Myocyte (in vitro differentiated cells): ENCODE results near the gene UTF1. TPM values are rescaled to one million over a fixed set of nuclear protein-coding genes. Genes with fewer than 3 reads are reported as not detected.
"Not testable (repeated sequence)": the region's sequence is repeated elsewhere in the genome, so short reads cannot be mapped to it uniquely, and the experiment has no call there.

Source experiments
- DNase-seq: peaks from one replicate; pipeline ENCODE4 v3.0.0-alpha.2; 2012; ENCODE audit warnings: low read depth
- total RNA-seq: library from RNA; depleted of rRNA; stranded (reverse); fragments of >200 nt; gene quantifications from 2 replicates; pipeline ENCODE4 v1.2.3, GENCODE V29; 2014

UTF1 gene
- total RNA-seq, 1 donor from 2014 or later = not detected

- peak; percentile 52 for DNase-seq
Observed at GRCh38 chr10:133226251-133226808, 3.7 kb upstream of the UTF1 start.

- DNase-seq = no peak
Observed at GRCh38 chr10:133227256-133227655, 2.8 kb upstream of the UTF1 start.

DNA sequence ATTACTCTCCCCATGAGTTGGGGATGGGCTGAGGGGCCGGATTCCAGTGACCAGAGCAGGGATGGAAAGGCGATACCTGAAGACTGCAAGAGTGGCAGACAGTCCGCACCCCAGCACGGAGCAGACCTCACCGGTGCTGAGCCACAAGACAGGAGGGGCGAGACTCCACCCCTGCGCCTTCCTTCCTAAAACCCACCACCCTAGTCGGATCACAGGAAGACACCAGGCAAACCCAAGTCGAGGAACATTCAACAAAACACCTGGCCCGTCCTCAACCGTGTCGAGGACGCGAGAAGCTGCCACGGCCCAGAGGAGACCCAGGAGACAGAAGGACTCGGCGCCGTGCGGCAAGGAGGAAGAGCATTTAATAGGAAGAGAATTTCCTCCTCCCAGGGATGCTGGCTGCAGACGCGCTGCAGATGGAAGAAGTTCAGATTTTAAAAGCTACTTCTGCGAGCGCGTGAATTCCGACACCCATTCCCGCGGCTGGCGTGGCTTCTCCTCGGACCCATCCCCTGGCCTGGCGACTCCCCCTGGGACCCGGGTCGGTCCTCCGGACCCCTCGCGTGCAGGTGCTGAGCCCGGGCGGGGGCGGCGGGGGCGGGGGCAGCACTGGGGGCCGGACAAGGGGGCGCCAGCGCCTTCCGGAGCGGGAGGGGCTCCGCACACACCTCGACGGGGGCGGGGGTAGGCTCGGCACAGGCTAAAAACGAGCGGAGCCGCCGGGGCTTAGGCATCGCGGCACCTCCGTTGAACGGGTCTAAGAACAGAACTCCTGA is 563 bp upstream of the UTF1 start:
- no peak for DNase-seq

GRCh38 chr10:133230387-133231195 is 574 bp downstream of the UTF1 start:
- DNase-seq = no peak

DNA sequence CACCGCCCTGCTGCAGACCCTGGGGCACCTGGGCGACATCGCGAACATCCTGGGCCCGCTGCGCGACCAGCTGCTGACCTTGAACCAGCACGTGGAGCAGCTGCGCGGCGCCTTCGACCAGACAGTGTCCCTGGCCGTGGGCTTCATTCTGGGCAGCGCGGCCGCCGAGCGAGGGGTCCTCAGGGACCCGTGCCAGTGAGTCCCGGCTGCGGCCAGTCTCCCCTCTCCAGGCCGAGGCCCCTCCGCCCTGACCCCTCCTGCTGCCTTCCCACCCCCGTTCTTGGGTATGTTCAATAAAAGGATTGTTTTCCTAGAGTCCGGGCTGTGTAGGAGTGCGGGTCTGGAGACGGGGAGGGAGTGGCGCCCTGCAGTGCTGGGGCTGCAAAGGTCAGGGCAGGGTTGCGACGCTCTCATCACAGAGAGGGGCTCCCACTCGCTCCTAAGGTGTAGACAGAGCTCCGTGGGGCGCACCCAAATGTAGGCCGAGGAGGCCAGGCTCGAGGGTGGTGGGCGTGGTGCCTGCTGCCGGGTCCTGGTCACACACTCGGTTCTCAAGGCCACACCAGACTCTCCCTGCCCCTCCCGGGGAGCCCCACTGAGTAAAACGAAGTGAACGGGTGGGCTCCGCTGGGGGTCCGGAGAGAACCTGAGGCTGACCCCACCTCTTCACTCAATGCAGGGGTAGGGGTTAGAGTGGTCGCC is 1.4 kb downstream of the UTF1 start:
- no peak for DNase-seq

- no peak for DNase-seq
Observed at GRCh38 chr10:133231946-133232574, 2.0 kb downstream of the UTF1 start.

- not testable (repeated sequence) for DNase-seq
Observed at GRCh38 chr10:133234796-133235195, 4.8 kb downstream of the UTF1 start.

DNA sequence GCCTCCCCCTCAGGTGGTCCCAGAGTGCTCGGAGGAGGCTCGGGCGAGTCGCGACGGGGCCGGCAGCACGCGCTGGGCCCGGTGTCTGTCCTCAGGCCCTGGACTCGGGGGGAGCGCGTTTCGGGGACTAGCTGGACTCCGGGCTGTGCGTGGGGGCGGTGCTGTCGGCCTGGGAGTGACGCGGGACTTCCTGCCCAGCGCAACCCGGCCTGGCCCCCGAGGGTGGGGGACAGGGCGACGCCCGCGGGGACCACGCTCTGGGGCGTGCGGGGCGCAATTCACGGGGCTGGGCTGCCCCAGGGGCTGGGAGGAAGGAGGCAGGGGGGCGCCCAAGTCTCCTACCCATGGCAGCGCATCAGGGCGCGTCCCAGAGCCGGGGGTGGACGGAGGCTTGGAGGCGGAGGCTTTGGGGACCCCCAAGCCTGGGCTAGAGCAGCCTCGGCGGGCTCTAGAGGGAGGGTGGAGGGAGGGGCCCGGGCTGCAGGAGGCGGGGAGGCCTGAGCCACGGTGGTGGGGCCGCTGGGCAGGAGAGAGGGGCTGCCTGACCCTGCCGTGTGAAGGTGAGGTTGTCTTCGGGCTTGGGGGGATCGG is 5.3 kb downstream of the UTF1 start:
- no peak for DNase-seq

GRCh38 chr10:133235932-133236331 is 5.9 kb downstream of the UTF1 start:
- DNase-seq = no peak

DNA sequence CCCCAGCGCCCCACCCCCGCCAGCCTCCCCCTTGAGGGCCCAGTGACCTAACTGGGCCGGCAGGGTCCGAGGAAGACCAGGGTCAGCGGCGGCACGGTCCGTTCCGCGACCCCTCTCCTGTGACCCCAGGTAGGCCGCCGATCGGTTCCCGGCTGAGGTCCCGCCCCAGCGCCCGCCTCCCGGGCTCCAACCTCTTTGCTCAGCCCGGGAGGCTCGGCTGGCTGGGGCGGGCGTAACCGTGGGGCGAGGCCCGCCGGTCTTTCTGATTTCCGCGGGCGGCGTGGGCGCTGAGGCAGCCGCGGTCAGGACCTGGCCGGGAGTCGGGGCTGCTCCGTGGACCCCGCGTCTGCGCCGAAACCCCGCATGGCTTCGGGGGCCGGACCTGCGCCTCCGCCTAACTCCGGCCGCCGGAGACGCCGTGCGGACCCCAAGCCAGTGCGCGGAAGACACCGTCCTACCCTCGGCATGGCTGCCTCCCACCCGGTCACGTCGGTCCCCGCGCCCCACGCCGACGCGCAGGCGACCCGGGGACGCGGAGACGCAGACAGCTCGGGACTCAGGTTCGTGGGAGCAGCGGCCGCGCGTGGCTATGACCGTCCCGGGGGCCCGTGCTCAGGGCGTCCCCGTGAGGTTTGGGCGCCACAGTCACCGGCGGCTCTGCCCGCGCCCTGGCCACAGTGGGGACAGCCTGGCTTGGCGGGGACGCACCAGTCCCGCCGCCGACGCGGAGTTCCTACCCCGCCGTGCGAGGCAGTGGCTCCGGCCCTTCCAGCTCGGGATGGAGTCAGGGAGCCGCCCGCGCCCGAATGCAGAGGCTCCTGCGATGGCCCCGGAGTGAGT is 6.6 kb downstream of the UTF1 start:
- no peak for DNase-seq

- no peak for DNase-seq
Observed at GRCh38 chr10:133237241-133237587, 7.2 kb downstream of the UTF1 start.

- DNase-seq = no peak
Observed at GRCh38 chr10:133237588-133238465, 7.8 kb downstream of the UTF1 start, which contains the start of gene VENTX. TSS of gene VENTX (plus strand) at chr10:133237855. CDS start at chr10:133237915, 60 bp downstream.

- DNase-seq = no peak
Observed at GRCh38 chr10:133238466-133238804, 8.4 kb downstream of the UTF1 start.

- DNase-seq = no peak
Observed at GRCh38 chr10:133239990-133240389, 10.0 kb downstream of the UTF1 start.

DNA sequence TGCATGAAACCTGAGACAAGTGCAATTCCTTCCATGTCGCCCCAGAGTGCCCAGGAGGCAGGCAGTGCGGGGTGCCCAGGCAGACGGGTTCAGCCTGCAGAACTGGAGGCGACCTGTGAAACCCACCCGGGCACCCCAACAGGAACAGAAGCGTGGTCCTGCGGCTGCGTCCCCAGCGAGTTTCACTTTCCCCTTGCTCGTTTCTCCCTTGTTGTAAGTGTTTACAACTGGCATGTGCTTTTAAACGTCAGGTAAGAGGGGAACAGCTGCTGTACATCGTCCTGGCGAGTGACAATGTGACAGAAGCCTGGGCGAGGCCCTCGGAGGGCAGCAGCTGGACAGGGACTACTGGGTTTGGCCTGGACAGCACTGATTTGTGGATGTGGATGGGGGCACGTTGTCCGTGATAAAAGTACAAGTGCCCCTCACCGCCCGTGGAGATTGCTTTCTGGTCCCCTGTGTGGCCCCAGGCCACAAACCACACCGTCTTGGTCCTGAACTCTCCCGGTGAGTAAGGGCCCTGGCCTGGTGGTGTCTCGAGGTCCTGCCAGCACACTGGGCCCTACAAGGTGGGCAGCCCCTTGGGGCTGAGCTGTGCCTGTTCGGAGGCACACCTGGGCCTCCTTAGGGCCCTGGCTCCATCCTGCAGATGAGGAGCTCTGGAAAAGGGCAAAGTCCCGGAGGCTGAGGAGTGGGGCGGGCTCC is 11.6 kb downstream of the UTF1 start:
- DNase-seq = no peak

- no peak for DNase-seq
Observed at GRCh38 chr10:133242611-133243356, 12.8 kb downstream of the UTF1 start.

DNA sequence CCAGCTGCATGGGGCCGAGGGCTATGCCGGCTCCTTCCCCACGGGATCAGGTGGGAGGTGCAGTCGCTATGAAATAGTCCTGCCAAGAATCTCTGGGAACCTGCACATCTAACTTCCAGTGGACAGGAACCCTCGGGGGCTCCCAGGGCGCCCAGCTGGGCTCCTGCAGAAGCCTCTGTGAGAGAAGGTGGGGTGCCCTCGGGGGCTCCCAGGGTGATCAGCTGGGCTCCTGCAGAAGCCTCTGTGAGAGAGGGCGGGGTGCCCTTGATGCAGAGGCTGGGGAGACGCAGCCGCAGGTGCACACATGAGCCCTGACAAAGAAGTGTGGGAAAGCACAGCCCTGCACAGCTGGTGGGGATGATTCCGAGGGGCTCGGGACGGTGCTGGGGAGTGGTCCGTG is 13.6 kb downstream of the UTF1 start:
- DNase-seq = no peak
